CD8-positive, alpha-beta memory T cell (primary cell): ENCODE data around the gene NDUFAF8. TPM values are rescaled to one million over a fixed set of nuclear protein-coding genes. Genes with fewer than 3 reads are reported as not detected.

ENCODE experiments used
- CTCF ChIA-PET: fragments of 350-600 bp; sonication (Branson Sonifier 250); formaldehyde crosslinking; loops from one replicate; lab custom pipeline; 2021; ENCODE audit warnings: antibody characterized with exemption; lab: Charles Lee
- POLR2A ChIA-PET: fragments of 350-600 bp; sonication (Branson Sonifier 250); formaldehyde crosslinking; loops from one replicate; lab custom pipeline; 2021; ENCODE audit warnings: antibody characterized with exemption; lab: Charles Lee
- DNase-seq, 5 donors: peaks; one replicate each; pipeline versions ENCODE4 v3.0.0 to v3.0.0-alpha.2; 2020 to 2022; ENCODE audit warnings: mixed read lengths in 1 of 5
- H3K27ac ChIP-seq: one replicate; pipeline ENCODE4 v1.7.0; 2013; ENCODE audit warnings: low read depth, mild to moderate bottlenecking, low read length, moderate library complexity
- H3K27me3 ChIP-seq: 2 replicates; pipeline ENCODE4 v1.7.0; 2013; ENCODE audit warnings: low read length, mild to moderate bottlenecking; ENCODE audit not compliant: insufficient read depth, poor library complexity, severe bottlenecking
- H3K36me3 ChIP-seq: 2 replicates; pipeline ENCODE4 v1.7.0; 2013; ENCODE audit warnings: mild to moderate bottlenecking, low read length, moderate library complexity; ENCODE audit not compliant: insufficient read depth
- H3K4me1 ChIP-seq: 2 replicates; pipeline ENCODE4 v1.7.0; 2013; ENCODE audit warnings: mild to moderate bottlenecking, low read length, moderate library complexity; ENCODE audit not compliant: insufficient read depth
- H3K4me3 ChIP-seq: 2 replicates; pipeline ENCODE4 v1.7.0; 2013; ENCODE audit warnings: mild to moderate bottlenecking, low read length
- H3K9me3 ChIP-seq: 2 replicates; pipeline ENCODE4 v1.7.0; 2013; ENCODE audit warnings: mild to moderate bottlenecking, low read length
- H3K27ac Mint-ChIP-seq, 8 donors: one replicate each; pipeline ENCODE4 v1.8.0; 2020 to 2021; ENCODE audit warnings: mixed read lengths in 8 of 8, mild to moderate bottlenecking in 6 of 8, inconsistent platforms in 3 of 8, moderate library complexity in 3 of 8
- H3K27me3 Mint-ChIP-seq, 2 donors: one replicate each; pipeline ENCODE4 v1.8.0; 2020 to 2021; ENCODE audit warnings: mixed read lengths in 2 of 2, mild to moderate bottlenecking in 1 of 2, moderate library complexity in 1 of 2
- H3K36me3 Mint-ChIP-seq, 3 donors: one replicate each; pipeline ENCODE4 v1.8.0; 2020 to 2021; ENCODE audit warnings: mixed read lengths in 3 of 3, inconsistent platforms in 1 of 3, mild to moderate bottlenecking in 1 of 3
- H3K4me1 Mint-ChIP-seq, 3 donors: one replicate each; pipeline ENCODE4 v1.8.0; 2020 to 2021; ENCODE audit warnings: mixed read lengths in 3 of 3, inconsistent platforms in 1 of 3, mild to moderate bottlenecking in 1 of 3
- H3K4me3 Mint-ChIP-seq, 7 donors: one replicate each; pipeline ENCODE4 v1.8.0; 2020 to 2021; ENCODE audit warnings: mixed read lengths in 7 of 7, mild to moderate bottlenecking in 6 of 7, moderate library complexity in 4 of 7, inconsistent platforms in 2 of 7
- H3K9me3 Mint-ChIP-seq, 5 donors: one replicate each; pipeline ENCODE4 v1.8.0; 2020 to 2022; ENCODE audit warnings: mixed read lengths in 5 of 5, mild to moderate bottlenecking in 3 of 5, moderate library complexity in 2 of 5, inconsistent platforms in 1 of 5
- polyA plus RNA-seq: library from polyadenylated mRNA; unstranded; fragments of 300-500 nt; fragmentation: Illumina TruSeq; gene quantifications from one replicate; pipeline ENCODE4 v1.2.3, GENCODE V29; 2021
- total RNA-seq, 2 experiments: library from RNA; stranded (reverse); gene quantifications; one replicate each; pipeline ENCODE4 v1.2.3, GENCODE V29; 2021

Gene NDUFAF8
- total and polyA plus RNA-seq, 3 experiments from 2014 or later: 76.4 to 138 (median 136) TPM

- Histone ChIP-seq H3K4me3 (no peak overlapping the region), H3K4me1 (no peaks in the 10 kb centered on the region), H3K27ac (no peak overlapping the region), H3K27me3 (no peaks in the 10 kb centered on the region), H3K9me3 (no peaks in the 10 kb centered on the region), H3K36me3 (no peaks in the 10 kb centered on the region)
- Mint-ChIP-seq H3K27ac (peak overlapping the region in 1 of 8 donors; percentile 52), H3K36me3 (peaks cover 3 to 72% (median 9%) of the 10 kb centered on the region in 3 donors), H3K4me1 (peaks cover 9 to 11% (median 10%) of the 10 kb centered on the region in 3 donors), H3K4me3 (no peak overlapping the region), H3K27me3 (no peaks in the 10 kb centered on the region), H3K9me3 (no peaks in the 10 kb centered on the region)
- POLR2A ChIA-PET: no interaction called here
- no peak for DNase-seq
- CTCF ChIA-PET: interaction anchor here (5.3 kb wide), 1 partner anchor 227 kb away, joined by 40 read pairs; no protein-coding TSS in a partner anchor
Observed at GRCh38 chr17:81257533-81257932, 18.4 kb downstream of the NDUFAF8 start.

GRCh38 chr17:81258292-81258691 lies 19.2 kb downstream of the NDUFAF8 start:
- Mint-ChIP-seq H3K4me3 (no peak overlapping the region), H3K36me3 (peaks cover under 1 to 72% (median 6%) of the 10 kb centered on the region in 3 donors), H3K27ac (peak overlapping the region in 1 of 8 donors; percentile 91), H3K27me3 (no peaks in the 10 kb centered on the region), H3K9me3 (no peaks in the 10 kb centered on the region), H3K4me1 (peaks cover 6 to 8% (median 6%) of the 10 kb centered on the region in 3 donors)
- no peaks in the 10 kb centered on the region for H3K36me3 ChIP-seq
- H3K27me3 ChIP-seq: no peaks in the 10 kb centered on the region
- H3K27ac ChIP-seq: no peak overlapping the region
- DNase-seq: no peak
- no peaks in the 10 kb centered on the region for H3K4me1 ChIP-seq
- ChIA-PET CTCF (no interaction called here), POLR2A (no interaction called here)
- no peak overlapping the region for H3K4me3 ChIP-seq
- H3K9me3 ChIP-seq: no peaks in the 10 kb centered on the region

GRCh38 chr17:81259058-81259605 lies 20.0 kb downstream of the NDUFAF8 start:
- ChIA-PET POLR2A (interaction anchor here (0.6 kb wide), 1 partner anchor 1477 kb away, joined by 3 read pairs; no protein-coding TSS in a partner anchor), CTCF (no interaction called here)

GRCh38 chr17:81260171-81260570 lies 21.1 kb downstream of the NDUFAF8 start:
- H3K27me3 Mint-ChIP-seq: no peaks in the 10 kb centered on the region
- Histone ChIP-seq H3K9me3 (no peaks in the 10 kb centered on the region), H3K27me3 (no peaks in the 10 kb centered on the region), H3K36me3 (no peaks in the 10 kb centered on the region), H3K4me3 (no peak overlapping the region), H3K4me1 (no peaks in the 10 kb centered on the region), H3K27ac (no peak overlapping the region)
- H3K9me3 Mint-ChIP-seq: no peaks in the 10 kb centered on the region
- H3K27ac Mint-ChIP-seq: no peak overlapping the region
- peaks cover 0 to 79% (median 0%) of the 10 kb centered on the region in 3 donors for H3K36me3 Mint-ChIP-seq
- ChIA-PET CTCF (no interaction called here), POLR2A (no interaction called here)
- H3K4me3 Mint-ChIP-seq: no peak overlapping the region
- no peak for DNase-seq
- no peaks in the 10 kb centered on the region for H3K4me1 Mint-ChIP-seq

More at GRCh38 chr17:81259058-81259605, 20.0 kb downstream of the NDUFAF8 start:
- no peak overlapping the region for H3K4me3 ChIP-seq
- H3K36me3 ChIP-seq: no peaks in the 10 kb centered on the region
- no peak for DNase-seq
- Mint-ChIP-seq H3K4me3 (no peak overlapping the region), H3K27me3 (no peaks in the 10 kb centered on the region), H3K9me3 (no peaks in the 10 kb centered on the region), H3K36me3 (peaks cover 0 to 75% (median 0%) of the 10 kb centered on the region in 3 donors), H3K4me1 (no peaks in the 10 kb centered on the region), H3K27ac (no peak overlapping the region)
- no peak overlapping the region for H3K27ac ChIP-seq
- no peaks in the 10 kb centered on the region for H3K4me1 ChIP-seq
- H3K9me3 ChIP-seq: no peaks in the 10 kb centered on the region
- no peaks in the 10 kb centered on the region for H3K27me3 ChIP-seq

- no peak overlapping the region for H3K27ac Mint-ChIP-seq
- no peaks in the 10 kb centered on the region for H3K27me3 ChIP-seq
- no peak for DNase-seq
- no peak overlapping the region for H3K27ac ChIP-seq
- H3K9me3 Mint-ChIP-seq: no peaks in the 10 kb centered on the region
- H3K36me3 ChIP-seq: no peaks in the 10 kb centered on the region
- ChIA-PET POLR2A (no interaction called here), CTCF (no interaction called here)
- no peaks in the 10 kb centered on the region for H3K4me1 Mint-ChIP-seq
- no peak overlapping the region for H3K4me3 ChIP-seq
- H3K9me3 ChIP-seq: no peaks in the 10 kb centered on the region
- no peaks in the 10 kb centered on the region for H3K4me1 ChIP-seq
- H3K36me3 Mint-ChIP-seq: peaks cover 0 to 80% (median 2%) of the 10 kb centered on the region in 3 donors
- no peaks in the 10 kb centered on the region for H3K27me3 Mint-ChIP-seq
- no peak overlapping the region for H3K4me3 Mint-ChIP-seq
Observed at GRCh38 chr17:81260641-81261040, 21.5 kb downstream of the NDUFAF8 start.

GRCh38 chr17:81261096-81261495 lies 22.0 kb downstream of the NDUFAF8 start:
- H3K4me3 Mint-ChIP-seq: no peak overlapping the region
- no peaks in the 10 kb centered on the region for H3K4me1 Mint-ChIP-seq
- peaks cover 0 to 82% (median 3%) of the 10 kb centered on the region in 3 donors for H3K36me3 Mint-ChIP-seq
- H3K4me1 ChIP-seq: no peaks in the 10 kb centered on the region
- no peaks in the 10 kb centered on the region for H3K9me3 Mint-ChIP-seq
- POLR2A ChIA-PET: no interaction called here
- no peak overlapping the region for H3K27ac Mint-ChIP-seq
- CTCF ChIA-PET: no interaction called here
- H3K27me3 Mint-ChIP-seq: no peaks in the 10 kb centered on the region
- no peak for DNase-seq
- H3K27me3 ChIP-seq: no peaks in the 10 kb centered on the region
- H3K27ac ChIP-seq: no peak overlapping the region
- H3K9me3 ChIP-seq: no peaks in the 10 kb centered on the region
- no peak overlapping the region for H3K4me3 ChIP-seq
- H3K36me3 ChIP-seq: no peaks in the 10 kb centered on the region

- Histone ChIP-seq H3K27me3 (no peaks in the 10 kb centered on the region), H3K9me3 (no peaks in the 10 kb centered on the region), H3K4me1 (no peaks in the 10 kb centered on the region), H3K4me3 (no peak overlapping the region), H3K27ac (no peak overlapping the region), H3K36me3 (no peaks in the 10 kb centered on the region)
- Mint-ChIP-seq H3K36me3 (peaks cover 0 to 86% (median 3%) of the 10 kb centered on the region in 3 donors), H3K27ac (no peak overlapping the region), H3K27me3 (no peaks in the 10 kb centered on the region), H3K4me3 (no peak overlapping the region), H3K9me3 (no peaks in the 10 kb centered on the region), H3K4me1 (no peaks in the 10 kb centered on the region)
- ChIA-PET POLR2A (no interaction called here), CTCF (interaction anchor here (1.6 kb wide), 1 partner anchor 223 kb away, joined by 6 read pairs; no protein-coding TSS in a partner anchor)
- DNase-seq: no peak
Observed at GRCh38 chr17:81261582-81262336, 22.6 kb downstream of the NDUFAF8 start.
